GM19324 (cell line): Measurements from ENCODE around the gene ASCL2.

Experiments used
- ATAC-seq: cut with Tn5 transposase; IDR thresholded peaks from one replicate; pipeline ENCODE4 v1.9.1; 2021; ENCODE audit warnings: mild to moderate bottlenecking, moderate library complexity; ENCODE audit not compliant: unreplicated experiment, low FRiP score

ASCL2 gene, protein sequence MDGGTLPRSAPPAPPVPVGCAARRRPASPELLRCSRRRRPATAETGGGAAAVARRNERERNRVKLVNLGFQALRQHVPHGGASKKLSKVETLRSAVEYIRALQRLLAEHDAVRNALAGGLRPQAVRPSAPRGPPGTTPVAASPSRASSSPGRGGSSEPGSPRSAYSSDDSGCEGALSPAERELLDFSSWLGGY

DNA sequence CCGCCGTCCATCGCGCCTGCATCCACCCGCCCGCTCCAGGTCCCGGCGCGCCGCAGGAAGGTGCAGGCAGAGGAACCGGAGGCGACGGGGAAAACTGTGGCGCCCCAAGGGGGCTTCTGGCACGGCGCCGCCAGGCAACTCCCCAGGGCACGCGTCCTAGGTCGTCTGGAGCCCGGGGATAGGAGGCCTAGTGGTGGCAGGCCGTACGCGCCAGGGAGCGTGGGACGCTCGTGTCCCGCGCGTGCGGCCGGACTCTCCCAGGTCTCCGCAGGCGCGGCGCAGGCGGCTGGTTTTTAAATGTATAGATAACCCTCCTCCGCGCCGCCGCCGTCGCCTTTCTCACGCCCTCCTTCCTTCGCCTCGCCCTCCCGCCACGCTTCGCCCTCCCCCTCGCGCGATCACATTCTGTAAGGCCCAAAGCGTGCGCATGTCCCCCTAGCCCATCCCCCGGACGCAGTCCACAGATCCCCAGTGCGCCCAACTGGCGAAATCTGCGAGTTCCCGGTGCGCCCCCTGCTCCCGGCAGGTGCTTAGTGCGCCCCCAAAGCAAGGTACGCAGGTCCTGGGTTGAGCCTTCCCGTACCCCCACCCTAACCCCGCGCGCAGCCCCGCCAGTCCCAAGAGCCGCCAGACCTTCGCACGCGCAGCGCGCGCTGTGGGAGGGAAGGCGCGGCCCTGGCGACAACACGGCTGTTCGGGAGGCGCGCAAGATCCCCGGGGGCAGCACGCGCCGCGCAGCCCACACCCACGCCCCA lies at the start of gene ASCL2:
Gene ASCL2, minus strand, starts transcription at position 267 of the 755 bp plus-strand sequence. Its CDS starts 256 bp downstream, at position 11.
- no peak for ATAC-seq

DNA sequence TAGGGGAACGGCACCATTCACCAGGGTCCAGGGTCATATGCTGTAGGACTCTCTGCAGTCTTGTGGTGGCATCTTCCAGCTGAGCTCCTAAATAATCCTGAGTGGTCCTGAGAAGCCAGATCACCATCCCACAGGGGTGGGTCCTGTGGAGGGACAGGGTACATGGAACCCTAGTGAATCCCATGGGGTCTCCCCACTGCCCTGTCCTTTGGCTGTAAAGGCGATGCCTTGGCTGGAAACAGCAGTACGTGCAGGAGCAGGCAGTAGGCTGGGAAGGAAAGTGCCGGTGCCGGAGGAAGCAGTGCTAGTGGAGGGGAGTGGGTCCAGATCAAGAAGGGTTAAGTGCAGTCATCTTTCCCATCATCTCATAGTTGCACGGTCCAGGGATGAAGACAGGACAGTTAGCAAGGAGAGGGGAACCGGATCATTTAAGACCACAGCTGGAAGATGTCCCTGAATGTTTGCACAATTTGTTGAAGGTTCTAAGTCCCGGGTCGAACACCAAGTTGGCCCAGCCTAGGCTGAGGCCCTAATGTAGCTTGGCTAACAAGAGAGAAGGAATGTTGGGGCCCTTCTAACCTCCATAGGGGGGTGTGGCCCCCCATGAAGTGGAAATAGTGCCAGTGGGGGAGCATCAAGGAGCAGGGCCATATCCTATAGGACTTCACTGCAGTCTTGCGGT lies 49.5 kb upstream of the ASCL2 start:
- ATAC-seq, result no peak

DNA sequence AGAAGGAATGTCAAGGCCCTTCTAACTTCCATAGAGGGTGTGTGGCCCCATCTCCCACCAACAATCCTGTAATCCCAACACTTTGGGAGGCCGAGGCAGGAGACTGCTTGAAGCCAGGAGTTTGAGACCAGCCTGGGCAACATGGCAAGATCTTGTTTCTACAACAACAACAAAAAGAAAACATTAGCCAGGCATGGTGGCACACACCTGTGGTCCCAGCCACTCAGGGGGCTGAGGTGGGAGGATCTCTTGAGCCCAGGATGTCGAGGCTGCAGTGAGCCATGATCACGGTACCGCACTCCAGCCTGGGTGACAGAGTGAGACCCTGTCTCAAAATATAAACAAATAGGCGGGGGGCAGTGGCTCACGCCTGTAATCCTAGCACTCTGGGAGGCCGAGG lies 48.3 kb upstream of the ASCL2 start:
- no peak for ATAC-seq

DNA sequence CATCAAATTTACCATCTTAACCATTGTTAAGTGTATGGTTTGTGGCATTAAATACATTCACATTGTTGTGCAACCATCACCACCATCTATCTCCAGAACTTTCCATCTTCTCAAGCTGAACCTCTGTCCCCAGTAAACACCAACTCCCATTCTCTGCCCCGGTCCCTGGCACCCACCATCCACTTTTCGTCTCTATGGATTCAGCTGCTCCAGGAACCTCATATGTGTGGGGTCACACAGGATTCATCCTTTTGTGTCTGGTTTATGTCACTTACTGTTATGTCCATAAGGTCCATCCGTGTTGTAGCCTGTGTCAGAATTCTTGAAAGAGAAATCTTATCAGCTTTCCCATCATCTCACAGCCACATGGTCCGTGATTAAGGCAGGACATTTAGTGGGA lies 47.7 kb upstream of the ASCL2 start:
- ATAC-seq, result no peak

DNA sequence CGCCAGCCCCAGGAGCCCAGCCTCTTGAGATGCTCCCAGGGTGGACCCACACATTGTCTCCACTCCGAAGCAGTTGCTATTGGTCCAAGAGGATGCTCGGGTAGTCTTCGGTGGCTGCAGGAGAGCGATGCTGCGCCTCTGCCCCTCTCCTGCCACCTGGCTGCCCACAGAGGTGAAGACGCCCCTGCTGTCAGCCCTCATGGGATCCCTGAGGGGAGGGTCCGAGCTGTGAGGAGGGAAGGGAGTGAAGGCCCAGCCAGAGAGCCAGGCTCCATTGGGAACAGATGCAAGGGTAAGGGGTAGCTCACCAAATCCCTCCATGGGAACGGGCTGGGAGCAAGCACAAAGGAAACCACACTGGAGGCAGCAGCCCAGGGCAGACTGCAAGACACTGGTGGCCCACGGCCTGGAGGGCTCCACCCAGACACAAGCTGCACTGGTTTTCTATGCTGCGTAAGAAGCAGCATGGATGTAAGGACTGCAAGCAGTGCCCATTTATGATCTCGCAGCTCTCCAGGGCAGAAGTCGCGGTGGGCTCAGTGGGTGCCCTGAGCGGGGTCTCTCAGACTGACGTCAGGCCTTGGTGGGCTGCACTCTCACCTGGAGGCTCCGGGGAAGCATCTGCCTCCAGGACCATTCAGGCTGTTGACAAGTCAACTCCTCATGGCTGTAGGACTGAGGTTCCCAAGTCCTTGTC lies 47.1 kb upstream of the ASCL2 start:
- ATAC-seq, result no peak

DNA sequence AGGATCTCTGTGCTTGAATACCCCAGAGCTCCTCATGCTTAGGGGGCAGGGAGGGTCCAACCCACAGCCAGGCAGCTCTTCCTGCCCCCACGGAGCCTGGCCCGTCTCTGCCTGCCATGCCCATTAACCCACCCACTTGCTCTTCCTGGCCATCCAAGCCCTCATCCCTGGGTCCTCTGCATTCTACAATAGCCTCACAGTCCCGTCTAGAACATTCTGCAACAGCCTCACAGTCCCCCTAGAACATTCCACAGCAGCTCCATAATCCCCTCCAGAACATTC lies 46.5 kb upstream of the ASCL2 start:
- ATAC-seq, result no peak

DNA sequence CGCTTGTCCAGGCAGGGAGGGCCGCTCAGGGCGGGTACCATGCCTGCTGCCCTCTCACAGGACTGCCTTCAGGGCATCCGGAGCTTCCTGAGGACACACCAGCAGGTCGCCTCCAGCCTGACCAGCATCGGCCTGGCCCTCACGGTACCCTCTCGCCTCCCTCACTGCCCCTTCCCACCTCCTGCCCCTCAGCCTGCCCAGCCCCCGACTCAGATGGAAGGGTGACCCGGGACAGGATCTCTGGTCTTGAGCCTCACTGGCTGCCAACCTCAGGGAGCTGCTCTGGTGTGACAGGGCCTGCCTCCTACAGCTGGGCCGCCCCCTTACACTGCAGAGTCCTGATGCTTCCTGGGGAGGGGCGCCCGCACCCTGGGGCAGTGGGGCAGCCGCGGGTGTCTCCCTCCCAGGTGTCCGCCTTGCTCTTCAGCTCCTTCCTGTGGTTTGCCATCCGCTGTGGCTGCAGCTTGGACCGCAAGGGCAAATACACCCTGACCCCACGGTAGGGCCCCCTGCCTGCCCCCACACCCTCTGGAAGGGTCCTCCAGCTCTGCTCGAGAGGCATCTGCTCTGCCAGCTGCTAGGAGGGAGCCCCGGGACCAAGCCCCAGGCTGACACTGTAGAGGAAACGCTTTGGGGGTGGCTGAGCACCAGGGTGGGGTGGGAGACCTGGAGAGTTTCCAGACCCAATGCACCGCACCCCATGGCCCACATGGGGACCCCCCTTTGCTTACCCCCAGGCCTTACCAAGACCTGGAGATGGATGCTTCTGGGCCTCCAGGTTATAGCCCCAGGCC lies 46.0 kb upstream of the ASCL2 start:
- no peak for ATAC-seq

DNA sequence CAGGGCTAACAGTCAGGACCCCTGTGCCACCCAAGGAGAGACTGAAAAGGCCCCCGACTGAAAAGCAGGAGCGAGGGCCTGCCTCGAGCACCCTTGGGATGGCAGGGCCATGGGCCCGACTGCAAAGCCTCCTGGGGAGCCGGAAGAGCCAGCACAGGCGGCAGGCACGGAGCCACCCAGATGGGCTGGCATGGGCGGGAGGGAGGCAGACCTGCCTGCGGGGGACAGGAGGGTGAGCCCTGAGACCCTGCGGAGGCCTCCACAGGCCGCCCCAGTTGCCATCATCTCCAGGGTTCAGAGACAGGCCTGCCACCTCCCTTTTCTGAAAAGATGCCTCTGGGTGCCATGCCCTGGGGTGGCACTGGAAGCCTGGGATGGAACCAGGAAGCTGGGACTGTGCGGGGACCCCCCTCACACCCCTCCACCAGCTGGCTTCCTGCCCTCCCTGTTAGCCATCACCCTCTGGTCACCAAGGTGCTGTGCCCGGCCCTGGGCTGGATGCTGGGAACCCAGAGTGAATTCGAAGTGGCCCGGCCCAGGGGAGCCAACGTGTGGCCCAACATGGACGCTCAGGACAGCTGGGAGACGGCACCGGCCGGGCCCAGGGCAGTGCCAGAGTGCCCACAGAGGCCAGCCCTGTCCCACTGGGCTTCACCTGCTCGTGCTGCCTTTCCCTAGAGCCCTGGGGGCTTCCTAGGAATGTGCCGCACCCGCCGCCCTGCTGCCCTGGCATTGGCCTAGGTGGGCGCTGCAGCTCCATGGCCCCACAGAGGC lies 45.2 kb upstream of the ASCL2 start:
- ATAC-seq, result no peak

DNA sequence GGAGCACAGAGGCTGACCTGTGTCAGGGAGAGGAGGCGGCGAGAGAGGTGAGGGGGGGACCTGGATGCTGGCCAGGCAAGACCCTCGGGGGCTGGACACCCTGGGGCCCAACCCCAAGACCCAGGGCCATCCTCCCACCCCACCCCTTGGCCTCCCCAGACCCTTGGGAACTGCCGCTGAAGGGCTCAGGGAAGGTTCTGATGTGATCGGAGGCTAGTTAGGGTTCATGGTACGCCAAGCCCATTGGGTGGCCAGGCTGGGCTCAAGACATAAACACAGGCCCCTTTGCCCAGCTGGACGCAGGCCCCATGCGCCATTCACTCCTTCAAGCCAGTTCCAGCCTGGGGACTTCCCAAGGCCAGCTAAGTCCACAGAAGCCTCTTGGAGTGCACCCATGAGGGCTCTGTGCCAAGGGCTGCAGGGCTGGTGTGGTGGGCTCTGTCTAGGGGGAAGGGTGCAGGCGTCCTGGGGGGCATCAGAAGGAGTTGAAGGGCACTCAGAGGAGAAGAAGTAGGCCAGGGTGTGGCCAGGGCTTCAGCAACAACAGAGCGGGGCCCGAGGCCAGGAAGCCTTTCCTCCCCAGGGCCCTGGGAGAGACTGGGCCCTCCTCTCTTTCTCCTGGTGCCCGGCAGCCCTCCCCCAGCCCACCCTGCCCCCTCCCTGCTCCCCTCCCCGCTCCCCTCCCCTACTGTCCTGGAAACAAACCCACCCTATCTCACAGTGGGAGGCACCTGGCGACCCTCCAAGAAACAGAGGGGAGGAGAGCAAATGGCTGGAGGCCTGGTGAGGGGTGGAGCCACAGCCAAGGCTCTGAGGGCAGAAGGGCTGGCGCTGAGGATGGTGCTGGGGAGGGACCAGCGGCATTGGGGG lies 44.4 kb upstream of the ASCL2 start:
- no peak for ATAC-seq

DNA sequence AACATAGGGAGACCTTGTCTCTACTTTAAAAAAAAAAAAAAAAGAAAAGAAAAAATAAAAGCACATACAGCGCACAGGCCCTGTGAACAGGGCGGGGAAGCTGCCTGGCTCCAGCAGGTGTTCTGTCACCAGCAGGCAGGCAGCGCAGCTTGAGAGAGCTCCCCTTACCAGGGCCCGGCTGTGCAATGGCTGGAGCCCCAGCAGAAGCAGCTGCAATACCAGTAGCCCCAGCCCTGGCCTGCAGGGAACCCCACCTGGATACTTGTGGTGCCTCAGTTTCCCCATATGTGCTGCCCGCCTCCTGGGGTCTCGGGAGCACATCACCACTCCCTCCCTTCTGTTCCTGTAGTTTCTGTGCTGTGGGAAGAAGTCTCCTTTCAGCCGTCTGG lies 43.7 kb upstream of the ASCL2 start:
- no peak for ATAC-seq

DNA sequence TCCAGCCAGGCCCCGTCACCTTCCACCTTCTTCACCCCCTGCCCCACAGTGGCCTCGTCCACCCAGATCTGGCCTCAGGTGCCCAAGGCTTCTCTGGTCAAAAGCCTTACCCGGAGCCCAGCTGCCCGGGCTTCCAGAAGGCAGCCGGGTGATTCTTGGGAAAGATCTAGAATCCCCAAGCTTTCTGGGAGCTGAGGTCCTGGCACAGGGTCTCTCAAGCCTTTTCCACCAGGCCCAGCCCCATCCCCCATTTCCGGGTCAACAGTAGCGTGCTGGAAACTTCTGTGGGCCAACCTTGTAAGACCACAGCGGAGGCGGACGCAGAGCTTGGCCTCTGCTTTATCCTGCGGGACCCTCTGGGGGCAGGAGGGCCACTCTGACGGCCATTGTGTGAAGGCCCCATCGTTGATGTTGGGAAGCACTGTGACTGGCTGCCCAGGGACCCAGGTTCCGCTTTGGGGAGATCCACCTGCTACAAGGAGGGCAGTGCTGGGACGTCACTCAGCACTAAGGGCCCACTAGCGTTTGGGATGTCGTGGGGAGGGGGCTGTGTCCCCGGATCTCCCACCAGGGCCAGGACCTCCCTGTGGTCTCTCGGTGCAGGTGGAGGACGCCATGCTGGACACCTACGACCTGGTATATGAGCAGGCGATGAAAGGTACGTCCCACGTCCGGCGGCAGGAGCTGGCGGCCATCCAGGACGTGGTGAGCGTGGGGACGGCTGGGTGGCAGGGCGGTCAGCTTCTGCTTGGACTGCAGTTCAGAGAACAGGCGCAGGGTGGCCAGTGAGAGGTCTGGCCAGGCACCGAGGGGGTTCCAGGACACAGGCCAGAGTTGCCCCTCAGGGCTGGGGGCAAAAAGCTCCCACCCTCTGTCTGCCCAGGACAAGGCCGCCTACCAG lies 42.9 kb upstream of the ASCL2 start:
- ATAC-seq, result no peak

DNA sequence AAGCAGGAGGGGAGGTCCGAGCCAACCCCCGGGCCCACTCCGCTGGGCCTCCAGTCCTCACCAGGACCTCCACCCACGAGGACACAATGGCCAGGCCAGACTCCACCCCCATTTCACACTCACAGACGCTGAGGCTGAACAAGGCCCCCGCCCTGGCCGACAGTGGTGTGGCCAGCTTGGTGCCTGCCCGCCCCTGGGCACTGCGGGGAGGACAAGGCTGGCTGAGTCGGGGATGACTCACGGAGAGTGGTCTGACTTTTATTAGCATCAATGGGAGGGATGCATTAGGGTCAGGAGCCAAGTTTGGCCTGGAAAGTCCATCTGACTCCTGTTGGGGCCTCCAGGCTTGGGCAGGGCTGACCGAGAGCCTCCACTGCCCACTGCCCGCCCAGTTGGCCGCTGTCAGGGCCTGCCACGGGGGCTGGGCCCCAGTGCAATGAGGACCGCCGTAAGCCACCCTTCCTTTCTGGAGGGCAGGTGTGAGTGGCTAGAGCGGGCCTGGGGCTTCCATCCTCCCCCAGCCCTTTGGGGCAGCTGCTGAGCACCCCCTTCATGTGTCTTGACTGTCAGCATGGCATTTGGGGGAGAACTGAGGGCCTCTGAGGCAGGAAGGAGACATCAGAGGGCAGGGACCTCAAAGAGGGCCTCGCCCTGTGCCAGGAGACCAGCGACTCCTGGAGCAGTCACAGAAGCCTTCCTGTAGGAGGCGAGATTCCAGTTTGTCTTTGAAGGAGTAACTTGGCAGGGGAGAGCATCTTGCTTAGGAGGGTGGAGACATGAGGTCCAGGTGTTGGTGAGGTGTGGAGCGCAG lies 42.0 kb upstream of the ASCL2 start:
- ATAC-seq, result no peak

DNA sequence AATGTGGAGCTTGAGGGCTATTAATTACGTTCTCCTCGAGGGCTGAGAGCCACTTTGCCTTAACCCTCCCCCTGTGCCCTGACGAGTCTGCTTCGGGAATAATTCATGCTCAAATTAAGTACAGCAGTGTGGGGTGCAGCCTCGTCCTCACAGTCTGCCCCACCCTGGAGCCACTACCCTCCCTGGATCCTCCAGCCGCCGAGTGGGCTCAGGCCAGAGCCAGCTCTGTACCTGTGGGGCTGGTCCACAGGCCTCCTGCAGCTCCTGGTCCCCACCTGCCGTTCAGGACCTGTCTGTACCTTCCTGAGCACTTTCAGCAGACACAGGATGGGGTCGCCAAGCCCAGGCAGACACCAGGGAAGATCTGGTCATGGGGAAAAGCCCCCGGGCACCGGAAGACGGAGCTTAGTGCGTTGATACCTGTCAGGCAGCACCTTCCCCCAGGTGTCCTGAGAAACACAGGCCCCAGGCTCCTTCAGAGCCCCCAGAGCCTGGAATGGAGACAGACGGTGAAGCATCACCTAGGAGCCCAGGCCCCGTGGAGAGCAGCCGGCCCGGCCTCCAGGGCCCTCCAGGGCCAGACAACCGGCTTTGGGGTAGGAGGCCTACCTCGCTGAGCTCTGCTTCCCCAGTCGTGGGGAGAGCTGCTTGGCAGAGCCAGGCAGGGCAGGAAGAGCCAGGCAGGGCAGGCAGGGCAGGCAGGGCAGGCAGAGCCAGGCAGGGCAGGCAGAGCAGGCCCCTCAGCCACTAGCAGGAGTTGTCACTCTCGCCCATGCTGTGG lies 41.2 kb upstream of the ASCL2 start:
- no peak for ATAC-seq

DNA sequence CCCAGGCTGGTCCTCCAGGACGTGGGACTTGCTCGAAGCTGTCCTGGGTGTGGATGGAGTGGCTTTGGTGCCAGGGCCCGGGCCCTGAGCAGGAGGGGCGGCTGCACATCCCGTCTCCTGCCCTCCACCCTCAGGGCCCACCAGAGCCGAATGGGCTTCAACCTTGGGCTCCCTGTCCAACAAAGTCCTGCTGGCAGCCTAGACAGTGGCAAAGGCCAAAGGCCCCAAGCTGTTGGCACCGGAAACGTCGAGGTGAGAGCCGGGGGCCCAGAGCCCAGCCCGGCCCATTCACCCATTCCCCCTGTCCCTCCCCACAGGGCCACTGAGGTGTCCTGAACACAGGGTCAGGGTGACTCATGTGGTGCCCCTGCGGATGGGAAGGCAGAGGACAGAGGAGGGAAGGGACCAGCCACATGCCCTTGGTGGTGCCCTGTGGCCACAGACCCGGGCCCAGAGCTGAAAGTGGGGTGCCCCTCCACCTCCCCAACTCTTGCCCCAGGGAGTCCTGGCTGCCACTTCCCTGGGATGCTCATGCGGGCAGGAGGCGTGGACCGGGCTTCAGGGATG lies 40.5 kb upstream of the ASCL2 start:
- no peak for ATAC-seq

DNA sequence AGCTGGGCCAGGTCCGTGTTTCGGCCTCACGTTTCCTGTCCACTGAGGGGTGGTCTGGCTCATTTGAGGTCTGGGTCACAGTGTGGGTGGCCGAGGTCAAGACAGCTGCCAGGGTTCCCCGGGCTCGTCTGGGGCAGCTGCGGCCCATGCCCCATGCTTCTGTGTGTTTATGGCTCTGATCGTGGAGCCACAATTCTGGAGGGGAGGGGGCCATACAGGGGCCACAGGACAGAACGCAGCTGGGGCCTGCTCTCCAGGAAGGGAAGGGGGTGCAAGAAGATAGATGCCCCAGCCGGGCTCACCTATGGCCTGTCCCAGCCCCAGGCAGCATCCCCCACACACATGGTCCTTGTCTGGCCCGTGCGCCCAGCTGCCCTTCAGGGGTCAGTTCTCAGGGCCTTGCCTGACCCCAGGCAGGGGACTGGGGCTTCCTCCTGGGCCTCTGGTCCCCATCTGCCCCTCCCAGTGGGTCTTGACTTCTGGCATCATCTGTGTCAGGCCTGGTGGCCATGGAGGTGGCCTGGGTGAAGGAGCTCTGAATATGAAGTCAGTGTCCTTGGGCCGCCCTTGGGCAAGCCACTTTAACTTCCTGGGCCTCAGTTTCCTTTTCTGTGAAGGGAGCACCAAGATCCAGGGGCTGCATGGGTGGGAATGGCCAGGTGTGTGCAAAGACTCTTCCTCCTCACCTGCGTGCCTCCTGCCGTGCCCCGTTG lies 39.8 kb upstream of the ASCL2 start:
- no peak for ATAC-seq
